HG02571 (cell line): ENCODE data around the gene HRC.
"Not testable (repeated sequence)": the region's sequence is repeated elsewhere in the genome, so short reads cannot be mapped to it uniquely, and the experiment has no call there.

Experiments
- ATAC-seq: cut with Tn5 transposase; IDR thresholded peaks from one replicate; pipeline ENCODE4 v1.9.1; 2021; ENCODE audit warnings: mild to moderate bottlenecking, moderate library complexity; ENCODE audit not compliant: unreplicated experiment

HRC gene

GRCh38 chr19:49160450-49161189, 5.4 kb upstream of the HRC start:
- no peak for ATAC-seq

GRCh38 chr19:49157445-49158224, 2.4 kb upstream of the HRC start, which contains the start of gene TRPM4:
Gene TRPM4, plus strand, starts transcription at chr19:49157792. Its CDS starts 75 bp downstream, at chr19:49157867.
- no peak for ATAC-seq

DNA sequence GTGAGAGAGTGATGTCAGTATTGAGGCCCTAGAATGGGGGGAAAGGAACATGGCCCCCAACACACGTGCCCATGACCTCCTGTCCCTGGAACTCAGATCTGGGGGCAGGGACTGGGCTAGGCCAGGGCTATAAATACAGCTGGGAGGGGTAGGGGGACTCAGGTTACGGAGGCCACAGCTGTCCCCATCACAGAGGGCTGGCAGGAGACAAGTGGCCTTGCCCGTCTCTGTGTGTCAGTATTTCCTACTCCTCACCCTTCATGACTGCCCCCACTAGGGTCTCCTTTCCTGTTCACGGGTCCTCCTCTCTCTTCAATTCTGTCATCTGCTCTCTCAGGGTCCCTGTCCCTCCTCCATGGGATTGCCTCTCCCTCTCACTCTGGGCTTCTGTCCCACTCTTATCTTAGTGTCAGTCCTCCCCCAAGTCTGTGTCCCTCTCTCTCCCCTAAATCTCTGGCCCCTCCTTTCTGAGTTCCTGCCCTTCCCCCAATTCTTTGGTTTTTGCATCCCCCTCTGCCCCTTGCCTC, 687 bp upstream of the HRC start:
- no peak for ATAC-seq

DNA sequence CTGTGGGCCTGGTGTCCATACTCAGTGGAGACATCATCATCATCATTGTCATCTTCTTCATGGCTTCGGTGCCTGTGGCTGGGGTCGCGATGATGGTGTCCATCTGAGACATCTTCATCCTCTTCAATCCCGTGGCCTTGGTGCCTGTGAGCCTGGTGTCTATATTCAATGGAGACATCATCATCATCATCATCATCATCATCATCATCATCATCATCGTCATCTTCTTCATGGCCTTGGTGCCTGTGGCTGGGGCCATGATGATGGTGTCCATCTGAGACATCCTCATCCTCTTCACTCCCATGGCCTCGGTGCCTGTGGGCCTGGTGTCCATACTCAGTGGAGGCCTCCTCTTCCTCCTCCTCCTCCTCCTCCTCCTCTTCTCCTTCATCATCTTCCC, 917 bp downstream of the HRC start:
- ATAC-seq: no peak

DNA sequence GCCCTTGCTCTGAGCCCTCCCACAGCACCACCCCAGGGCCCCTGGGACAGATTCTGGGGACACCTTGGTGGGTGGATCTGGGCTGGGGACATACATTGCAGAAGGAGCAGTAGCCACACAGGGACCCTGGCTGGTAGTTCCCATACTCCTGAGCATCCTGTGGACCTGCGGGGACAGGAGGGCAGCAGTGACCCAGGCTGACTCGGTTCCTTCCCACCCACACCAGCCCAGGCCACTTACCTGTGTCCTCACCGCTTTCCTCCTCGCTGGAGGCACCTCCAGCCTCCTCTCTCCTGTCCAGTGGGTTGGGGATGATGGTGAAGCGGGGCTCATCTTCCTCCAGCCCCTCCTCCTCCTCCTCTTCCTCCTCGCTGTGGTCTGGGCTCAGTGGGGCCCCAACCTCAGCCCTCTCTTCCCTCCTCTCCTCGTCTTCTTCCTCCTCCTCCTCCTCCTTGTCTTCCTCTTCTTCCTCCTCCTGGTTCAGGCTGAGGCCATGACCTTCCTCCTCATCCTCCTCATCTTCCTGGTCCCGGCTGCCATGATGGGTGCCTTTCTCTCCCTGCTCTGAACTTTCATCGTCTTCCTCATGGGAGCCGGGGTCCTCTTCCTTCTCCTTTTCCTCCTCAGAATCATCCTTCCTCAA, 1.9 kb downstream of the HRC start:
- no peak for ATAC-seq

GRCh38 chr19:49152119-49152550, 3.1 kb downstream of the HRC start:
- ATAC-seq: no peak

DNA sequence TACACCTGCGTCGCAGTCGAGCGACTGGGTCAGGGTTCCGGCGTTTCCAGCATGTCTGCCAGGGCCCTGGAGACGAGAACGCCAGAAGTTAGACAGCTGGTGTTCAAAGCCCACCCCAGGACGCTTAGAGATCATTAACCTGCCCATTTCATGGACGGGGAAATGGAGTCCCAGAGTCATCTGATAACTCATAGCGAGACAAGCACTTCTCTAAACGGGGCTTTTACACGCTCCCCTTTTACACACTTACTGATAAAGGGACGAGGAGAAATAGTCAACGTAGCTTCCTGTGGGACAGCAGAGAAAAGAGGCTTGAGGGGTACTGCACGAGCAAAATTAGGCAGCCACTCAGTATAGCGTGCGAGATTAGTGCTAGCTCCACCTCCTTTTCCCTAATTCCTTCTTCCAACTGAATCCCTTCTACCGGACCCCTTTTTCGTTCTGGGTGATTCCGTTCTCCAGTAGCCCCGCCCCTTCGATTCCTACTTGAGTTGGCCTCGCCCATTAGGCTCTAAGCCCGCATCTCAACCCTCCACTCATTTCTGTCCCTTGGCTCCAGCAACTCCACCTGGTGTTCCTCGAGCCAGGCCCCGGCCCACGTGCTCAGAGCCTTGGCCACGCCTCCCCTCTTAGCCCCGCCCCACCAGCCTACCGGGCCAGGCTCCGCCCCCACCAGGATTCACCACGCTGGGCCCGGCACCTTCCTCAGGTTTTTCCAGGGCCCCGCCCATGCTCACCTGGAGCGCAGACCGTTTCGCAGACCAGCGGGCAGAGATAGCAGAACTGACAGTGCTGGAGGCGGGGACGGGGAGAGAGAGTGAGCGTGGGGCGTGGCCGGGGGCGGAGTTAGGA, 3.7 kb downstream of the HRC start:
- ATAC-seq: no peak

DNA sequence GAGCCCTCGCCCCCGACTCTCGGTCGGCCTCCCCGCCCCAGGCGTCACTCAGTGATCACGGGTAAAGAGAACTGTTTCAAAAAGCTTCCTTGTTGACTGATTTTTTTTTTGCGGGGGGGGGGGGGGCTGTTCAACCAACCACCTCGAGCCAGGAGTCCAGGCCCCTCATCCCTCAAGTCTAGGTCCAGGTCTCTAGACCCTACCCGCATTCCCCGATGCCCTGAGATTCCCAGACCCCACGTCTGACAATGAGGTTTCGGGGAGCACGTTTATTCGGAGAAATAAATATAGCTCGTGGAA, 4.3 kb downstream of the HRC start:
- no peak for ATAC-seq

DNA sequence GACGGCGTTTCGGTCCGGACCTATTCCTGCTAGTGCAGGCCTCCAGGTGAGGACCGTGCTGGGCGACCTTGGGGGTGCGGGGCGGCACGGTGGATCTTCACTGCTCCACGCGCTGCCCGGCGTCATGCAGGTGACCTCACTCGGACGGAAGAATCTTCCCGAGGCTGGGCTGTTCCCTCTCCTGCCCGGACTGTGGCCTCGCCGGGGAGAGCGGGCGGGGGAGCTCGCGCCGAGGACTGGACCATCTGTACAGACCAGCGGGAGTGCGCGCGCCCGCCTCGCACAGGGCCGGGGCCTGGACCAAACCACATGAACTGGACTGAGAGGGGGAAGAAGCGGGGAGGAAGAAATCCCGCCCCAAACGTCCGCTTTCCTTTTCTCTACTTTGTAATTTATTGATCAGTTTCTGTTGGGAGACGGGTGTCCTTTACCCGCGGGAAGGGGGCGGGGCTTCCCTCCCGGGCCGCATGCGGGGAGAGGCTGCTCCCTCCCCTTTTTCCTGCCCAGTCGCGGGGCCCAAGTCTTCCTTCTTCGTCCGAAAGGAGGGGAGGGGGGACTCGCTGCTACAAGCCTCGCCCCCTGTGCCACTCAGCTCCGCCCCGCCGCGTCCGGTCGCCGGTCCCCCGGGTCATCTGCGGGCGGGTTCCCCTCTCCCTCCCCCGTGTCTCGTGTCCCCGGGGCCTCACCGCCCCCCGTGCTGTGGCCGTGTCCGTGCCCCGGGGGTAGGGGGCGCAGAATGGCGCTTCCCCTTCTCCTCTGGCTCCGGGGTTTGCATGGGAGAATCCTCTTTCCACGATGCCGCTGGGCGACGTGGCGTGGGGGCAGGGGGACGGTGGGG, 4.9 kb downstream of the HRC start:
- no peak for ATAC-seq

GRCh38 chr19:49149652-49150105, 5.5 kb downstream of the HRC start:
- ATAC-seq: no peak

- ATAC-seq: no peak
These were observed 6.2 kb downstream of the HRC start for GRCh38 chr19:49148784-49149651.

- no peak for ATAC-seq
These were observed 7.0 kb downstream of the HRC start for GRCh38 chr19:49148044-49148682.

GRCh38 chr19:49146408-49146770, 8.8 kb downstream of the HRC start:
- ATAC-seq: not testable (repeated sequence)

DNA sequence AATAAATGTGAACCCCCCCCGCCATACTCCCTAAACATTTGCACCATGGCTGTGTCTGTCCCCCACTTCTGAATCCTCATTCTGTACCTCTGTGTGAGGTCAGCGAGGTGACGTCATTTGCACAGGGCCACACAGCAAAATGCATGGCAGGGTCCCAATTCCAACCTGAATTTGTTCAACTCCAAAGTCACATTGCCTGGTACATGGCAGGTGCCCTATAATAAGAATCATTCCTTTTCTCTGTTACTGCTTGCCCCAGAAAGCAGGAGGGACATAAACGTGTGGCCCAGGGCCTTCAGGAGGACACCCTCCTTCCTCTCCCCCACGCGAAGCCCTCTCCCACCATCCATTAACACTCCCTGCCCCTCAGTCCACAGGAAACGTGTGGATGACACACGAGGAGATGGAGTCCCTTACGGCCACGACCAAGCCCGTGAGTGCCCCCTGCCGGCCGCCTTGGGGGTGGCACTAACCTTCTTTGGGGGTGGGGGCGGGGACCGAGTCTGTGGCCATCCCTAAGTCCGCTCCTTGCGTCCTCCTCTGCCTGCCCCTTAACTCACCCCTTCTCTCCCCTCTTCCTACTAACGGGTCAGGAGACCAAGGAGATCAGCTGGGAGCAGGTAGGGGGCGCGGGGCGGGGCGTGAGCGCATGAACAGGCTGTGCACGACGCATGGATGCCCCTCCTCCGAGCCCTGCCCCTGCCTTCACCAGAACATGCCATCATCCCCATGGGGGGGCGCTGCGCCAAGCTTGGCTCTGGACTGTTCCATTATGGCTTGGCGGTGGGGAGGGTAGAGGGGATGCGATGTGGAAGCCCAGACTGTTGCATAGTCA, 9.4 kb downstream of the HRC start:
- no peak for ATAC-seq

- ATAC-seq: peak; percentile 56
These were observed 12.3 kb downstream of the HRC start for GRCh38 chr19:49142866-49143335.

GRCh38 chr19:49141352-49141751, 13.8 kb downstream of the HRC start:
- ATAC-seq: no peak

- ATAC-seq: no peak
These were observed 14.2 kb downstream of the HRC start for GRCh38 chr19:49140951-49141350.
